GM06990 (cell line): Measurements from ENCODE around the gene PCBP1.

Experiments
- DNase-seq: peaks from one replicate; pipeline ENCODE4 v3.0.0-alpha.2; 2011; ENCODE audit not compliant: insufficient read length; ENCODE audit errors: extremely low read depth
- H3K27me3 ChIP-seq: replicated peaks from 2 replicates; pipeline ENCODE4 v1.6.0; 2011; ENCODE audit warnings: low read length; ENCODE audit not compliant: control insufficient read depth, insufficient read depth
- H3K36me3 ChIP-seq: 2 replicates; pipeline ENCODE4 v1.5.1; 2011; ENCODE audit warnings: low read length; ENCODE audit not compliant: control insufficient read depth, insufficient read depth
- H3K4me3 ChIP-seq: replicated peaks from 2 replicates; pipeline ENCODE4 v1.5.1; 2011; ENCODE audit warnings: low read depth, mild to moderate bottlenecking, control low read depth, low read length
- CTCF ChIP-seq: IDR thresholded peaks from 2 replicates; pipeline ENCODE4 v1.5.1; 2011; ENCODE audit warnings: low read length, control low read depth, mild to moderate bottlenecking, inconsistent platforms; ENCODE audit not compliant: insufficient read depth, poor library complexity, severe bottlenecking

Gene PCBP1

GRCh38 chr2:70086838-70087701, at the start of gene PCBP1:
TSS of gene PCBP1 (plus strand) at chr2:70087477. CDS start at chr2:70087744, 267 bp downstream.
- peak; percentile 96 for DNase-seq
- no peak for TF ChIP-seq CTCF
- Histone ChIP-seq H3K27me3 (no peaks in the 10 kb centered on the region), H3K4me3 (peak within 1 kb of the TSS; percentile 87), H3K36me3 (peaks cover 5% of the 10 kb centered on the region)

- no peak overlapping the region for H3K4me3 ChIP-seq
- no peaks in the 10 kb centered on the region for H3K27me3 ChIP-seq
- H3K36me3 ChIP-seq: no peaks in the 10 kb centered on the region
- DNase-seq: no peak
- TF ChIP-seq CTCF: no peak
Observed at GRCh38 chr2:70039366-70039765, 47.9 kb upstream of the PCBP1 start.

GRCh38 chr2:70041663-70042062, 45.6 kb upstream of the PCBP1 start:
- DNase-seq: no peak

GRCh38 chr2:70042246-70042645, 45.0 kb upstream of the PCBP1 start:
- Histone ChIP-seq H3K27me3 (no peaks in the 10 kb centered on the region), H3K36me3 (peaks cover 3% of the 10 kb centered on the region), H3K4me3 (no peak overlapping the region)
- no peak for TF ChIP-seq CTCF
- DNase-seq: no peak

More at GRCh38 chr2:70041663-70042062, 45.6 kb upstream of the PCBP1 start:
- H3K36me3 ChIP-seq: peaks cover 3% of the 10 kb centered on the region
- H3K4me3 ChIP-seq: no peak overlapping the region
- no peak for TF ChIP-seq CTCF
- H3K27me3 ChIP-seq: no peaks in the 10 kb centered on the region

DNA sequence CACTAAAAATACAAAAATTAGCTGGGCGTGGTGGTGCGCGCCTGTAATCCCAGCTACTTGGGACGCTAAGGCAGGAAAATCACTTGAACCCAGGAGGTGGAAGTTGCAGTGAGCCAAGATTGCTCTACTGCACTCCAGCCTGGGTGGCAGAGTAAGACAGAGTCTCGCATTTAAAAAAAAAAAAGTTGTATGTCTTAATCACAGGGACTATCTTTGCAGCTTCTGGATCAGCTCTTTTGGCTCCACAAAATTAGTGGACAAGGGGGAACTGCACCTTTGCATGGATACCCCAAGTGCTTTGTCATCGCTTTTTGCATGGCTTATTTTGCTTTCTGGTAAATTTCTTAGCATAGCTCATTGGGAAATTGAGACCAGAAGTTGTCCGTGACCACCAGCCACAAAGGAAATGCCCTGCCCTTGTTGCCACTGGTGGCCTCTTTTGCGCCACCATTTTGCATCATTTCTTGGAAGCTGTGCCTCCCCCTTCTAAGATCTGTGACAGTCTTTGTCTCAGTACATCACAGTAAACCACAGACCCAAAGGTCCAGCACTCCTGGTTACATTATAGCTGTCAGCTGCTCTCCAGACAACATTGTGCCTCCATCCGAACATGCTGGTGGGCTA, 43.9 kb upstream of the PCBP1 start:
- TF ChIP-seq CTCF: no peak
- no peak for DNase-seq
- Histone ChIP-seq H3K36me3 (peaks cover 3% of the 10 kb centered on the region), H3K4me3 (no peak overlapping the region), H3K27me3 (no peaks in the 10 kb centered on the region)
